ENCODE results near the gene PDE4B.
A peak's percentile ranks its signal among the peaks of the same experiment; 100 is the strongest.
"Not testable (repeated sequence)": the region's sequence is repeated elsewhere in the genome, so short reads cannot be mapped to it uniquely, and the experiment has no call there.

The PDE4B gene

DNA sequence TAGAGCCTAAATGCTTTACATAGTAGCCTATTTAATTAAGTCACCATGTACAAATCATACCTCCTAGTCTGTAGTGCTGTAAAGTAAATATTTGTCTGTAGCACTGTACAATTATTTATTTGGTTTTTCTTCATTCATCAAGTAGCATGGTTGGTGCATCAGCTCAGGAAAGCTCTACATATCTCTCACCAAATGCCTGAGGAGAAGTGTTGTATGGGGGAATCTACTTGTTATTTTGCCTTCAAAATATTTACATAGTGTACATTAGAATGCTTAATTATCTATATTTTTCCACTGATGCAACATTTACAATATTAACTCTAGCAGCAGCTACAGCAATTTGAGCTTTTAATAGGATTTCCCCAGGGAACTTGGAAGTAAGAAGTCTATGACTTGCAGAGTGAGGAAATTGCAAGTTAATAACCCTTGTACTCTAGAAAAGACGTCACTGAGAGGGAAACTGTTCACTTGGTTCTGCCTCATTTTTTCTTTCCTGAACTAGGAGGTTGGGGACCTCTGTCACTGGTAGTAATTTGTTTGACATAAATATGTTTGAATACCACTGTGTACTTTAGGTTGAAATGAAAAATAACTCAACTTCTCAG, 207.4 kb downstream of the PDE4B start:
- no peak for DNase-seq
- Mint-ChIP-seq H3K27me3 (peaks cover 17% of the 10 kb centered on the region), H3K27ac (no peak overlapping the region), H3K4me3 (no peak overlapping the region), H3K9me3 (no peaks in the 10 kb centered on the region), H3K4me1 (no peaks in the 10 kb centered on the region)
- ATAC-seq: no peak

DNA sequence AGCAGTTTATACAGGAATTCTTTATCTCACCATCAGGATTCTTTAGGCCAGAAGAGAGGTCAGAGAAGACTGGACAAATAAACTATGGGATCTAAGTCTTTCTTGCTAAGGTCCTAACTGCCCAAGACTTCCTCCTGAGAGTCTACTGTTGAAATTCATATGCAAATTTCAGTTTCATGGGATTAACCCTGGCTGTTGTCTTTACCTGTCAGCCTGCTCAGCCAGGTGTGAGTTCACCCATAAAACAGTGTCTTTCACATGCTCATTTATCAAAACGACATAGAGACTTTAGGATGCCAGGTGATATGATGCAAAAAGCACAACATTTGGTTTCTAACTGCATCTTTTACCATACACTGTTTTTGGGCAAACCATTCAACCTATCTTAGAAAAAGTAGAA, 211.0 kb downstream of the PDE4B start:
- H3K4me3 Mint-ChIP-seq: no peak overlapping the region
- H3K27ac Mint-ChIP-seq: no peak overlapping the region
- H3K9me3 Mint-ChIP-seq: no peaks in the 10 kb centered on the region
- DNase-seq (no peak), ATAC-seq (no peak)
- H3K4me1 Mint-ChIP-seq: no peaks in the 10 kb centered on the region
- no peaks in the 10 kb centered on the region for H3K27me3 Mint-ChIP-seq

DNA sequence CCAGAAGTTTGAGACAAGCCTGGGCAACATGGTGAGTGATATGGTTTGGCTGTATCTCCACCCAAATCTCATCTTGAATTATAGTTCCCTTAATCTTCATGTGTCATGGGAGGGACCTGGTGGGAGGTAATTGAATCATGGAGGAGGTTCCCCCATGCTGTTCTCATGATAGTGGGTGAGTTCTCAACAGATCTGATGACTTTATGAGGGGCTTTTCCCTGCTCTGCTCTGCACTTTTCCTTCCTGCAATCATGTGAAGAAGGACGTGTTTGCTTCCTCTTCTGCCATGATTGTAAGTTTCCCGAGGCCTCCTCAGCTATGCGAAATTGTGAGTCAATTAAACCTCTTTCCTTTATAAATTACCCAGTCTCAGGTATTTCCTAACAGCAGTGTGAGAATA, 213.8 kb downstream of the PDE4B start:
- not testable (repeated sequence) for H3K9me3 Mint-ChIP-seq, ATAC-seq, H3K27me3 Mint-ChIP-seq, DNase-seq, H3K4me1 Mint-ChIP-seq, H3K4me3 Mint-ChIP-seq
- peak overlapping the region in 1 of 2 donors; percentile 66 for H3K27ac Mint-ChIP-seq

DNA sequence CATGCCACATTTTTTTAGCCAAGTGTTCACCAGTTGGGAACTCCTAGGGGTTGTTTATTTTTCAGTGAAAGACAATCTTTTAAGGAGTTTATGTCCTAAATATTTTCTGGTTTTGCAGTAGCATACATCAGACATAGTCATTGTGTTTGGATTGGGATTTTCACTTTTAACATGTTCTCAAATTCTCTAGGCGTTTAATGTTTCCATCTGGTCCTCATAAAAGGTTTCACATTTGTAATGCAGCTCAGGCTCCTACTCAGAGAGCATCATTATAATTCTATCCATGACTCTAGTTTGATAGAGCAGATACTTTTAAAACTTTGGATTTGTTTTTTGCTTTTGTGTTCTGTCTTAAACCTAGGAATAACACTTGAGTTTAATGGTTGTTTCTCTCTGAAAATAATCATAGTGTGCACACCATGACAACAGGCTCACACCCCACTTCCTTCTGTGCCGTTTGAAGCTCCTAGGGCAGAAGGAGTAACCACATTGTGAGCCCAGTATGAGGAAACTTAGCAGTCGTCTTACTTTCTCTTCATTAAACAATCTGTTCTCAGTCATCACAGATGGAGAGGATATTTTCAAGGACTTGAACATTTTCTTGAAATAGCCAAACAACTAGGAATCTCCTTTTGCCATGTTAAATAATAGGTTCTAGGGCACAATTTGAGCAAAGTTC, 219.6 kb downstream of the PDE4B start:
- H3K9me3 Mint-ChIP-seq: no peaks in the 10 kb centered on the region
- H3K27ac Mint-ChIP-seq: no peak overlapping the region
- ATAC-seq (peak; percentile 63), DNase-seq (no peak)
- no peaks in the 10 kb centered on the region for H3K27me3 Mint-ChIP-seq
- H3K4me3 Mint-ChIP-seq: no peak overlapping the region
- no peaks in the 10 kb centered on the region for H3K4me1 Mint-ChIP-seq

DNA sequence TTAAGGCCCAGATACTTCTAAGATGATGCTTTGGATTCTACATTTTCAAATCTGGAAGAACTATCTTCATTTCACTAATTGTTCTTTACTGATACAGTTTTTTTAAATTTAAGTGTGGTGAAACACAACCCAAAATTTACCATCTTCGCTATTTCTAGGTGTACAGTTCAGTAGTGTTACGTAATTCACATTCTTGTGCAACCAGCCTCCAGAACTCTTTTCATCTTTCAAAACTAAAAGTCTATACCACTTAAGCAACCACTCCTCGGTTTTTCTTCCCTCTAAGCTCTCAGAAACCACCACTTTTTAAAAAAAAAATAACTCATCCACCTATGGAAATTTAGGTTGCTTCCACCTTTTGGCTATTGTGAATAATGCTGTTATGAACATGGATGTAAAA, 220.7 kb downstream of the PDE4B start:
- ATAC-seq (no peak), DNase-seq (no peak)
- no peaks in the 10 kb centered on the region for H3K9me3 Mint-ChIP-seq
- H3K4me3 Mint-ChIP-seq: no peak overlapping the region
- H3K4me1 Mint-ChIP-seq: no peaks in the 10 kb centered on the region
- H3K27ac Mint-ChIP-seq: no peak overlapping the region
- no peaks in the 10 kb centered on the region for H3K27me3 Mint-ChIP-seq

DNA sequence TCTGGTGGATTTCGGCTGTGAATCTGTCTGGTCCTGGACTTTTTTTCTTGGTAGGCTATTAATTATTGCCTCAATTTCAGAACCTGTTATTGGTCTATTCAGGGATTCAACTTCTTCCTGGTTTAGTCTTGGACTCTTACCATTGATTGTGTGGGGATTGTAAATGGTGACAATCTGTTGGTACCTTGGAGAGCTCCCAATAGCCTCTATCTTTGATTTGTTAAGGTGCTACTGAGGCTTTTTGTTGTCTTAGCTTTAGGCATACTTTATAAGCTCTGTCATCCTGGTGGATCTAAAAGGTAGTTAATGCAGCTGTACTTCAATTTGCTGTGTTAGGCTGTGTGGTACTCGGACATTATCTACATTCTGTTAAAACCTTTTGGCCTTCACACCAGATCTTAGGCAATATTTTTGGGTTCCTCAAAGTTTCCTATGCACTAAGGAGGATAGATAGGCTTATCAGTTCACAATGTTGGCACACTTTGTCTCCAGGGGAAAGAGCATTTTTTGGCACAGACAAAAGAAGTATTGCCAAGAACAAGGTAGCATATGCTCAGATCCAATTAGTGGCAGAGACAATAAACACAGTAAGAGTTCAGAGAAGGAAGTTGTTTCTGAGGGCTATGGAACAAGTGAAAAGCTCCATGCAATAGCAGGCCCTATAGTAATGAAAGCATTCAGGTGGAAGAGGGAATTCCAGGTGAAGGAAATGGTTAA, 230.4 kb downstream of the PDE4B start:
- DNase-seq: no peak
- no peak for ATAC-seq
- Mint-ChIP-seq H3K27me3 (no peaks in the 10 kb centered on the region), H3K4me3 (no peak overlapping the region), H3K9me3 (peaks cover 0 to 6% of the 10 kb centered on the region in 2 donors), H3K4me1 (no peaks in the 10 kb centered on the region), H3K27ac (no peak overlapping the region)

DNA sequence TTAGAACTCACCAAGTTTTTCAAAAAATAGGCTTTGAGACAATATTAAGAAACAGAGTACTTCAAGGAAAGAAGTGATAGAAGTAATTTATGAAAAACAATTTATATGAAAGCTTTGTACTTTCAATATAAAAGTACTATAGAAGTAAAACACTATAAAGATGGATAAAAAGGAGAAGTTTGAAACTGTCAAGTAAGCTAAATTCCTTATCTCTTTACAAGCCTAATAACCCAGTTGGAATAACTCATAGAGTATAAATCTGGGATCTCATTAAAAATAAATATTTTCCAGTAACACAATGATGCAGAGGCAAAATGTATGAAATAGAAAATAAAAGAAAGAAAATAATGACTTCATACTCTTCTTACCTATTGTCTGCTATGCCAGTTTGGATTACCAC, 232.5 kb downstream of the PDE4B start:
- Mint-ChIP-seq H3K27ac (no peak overlapping the region), H3K9me3 (peaks cover 7 to 12% of the 10 kb centered on the region in 2 donors), H3K4me1 (no peaks in the 10 kb centered on the region), H3K27me3 (no peaks in the 10 kb centered on the region), H3K4me3 (no peak overlapping the region)
- no peak for DNase-seq
- no peak for ATAC-seq

DNA sequence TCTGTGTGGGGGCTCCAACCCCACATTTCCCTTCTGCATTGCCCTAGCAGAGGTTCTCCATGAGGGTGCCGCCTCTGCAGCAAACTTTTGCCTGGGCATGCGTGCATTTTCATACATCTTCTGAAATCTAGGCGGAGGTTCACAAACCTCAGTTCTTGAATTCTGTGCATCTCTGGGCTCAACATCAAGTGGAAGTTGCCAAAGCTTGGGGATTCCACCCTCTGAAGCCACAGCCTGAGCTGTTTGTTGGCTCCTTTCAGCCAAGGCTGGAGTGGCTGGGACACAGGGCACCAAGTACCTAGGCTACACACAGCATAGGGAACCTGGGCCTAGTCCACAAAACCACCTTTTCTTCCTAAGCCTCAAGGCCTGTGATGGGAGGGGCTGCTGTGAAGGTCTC, 235.3 kb downstream of the PDE4B start:
- DNase-seq: no peak
- peaks cover 5 to 16% of the 10 kb centered on the region in 2 donors for H3K9me3 Mint-ChIP-seq
- H3K27me3 Mint-ChIP-seq: no peaks in the 10 kb centered on the region
- H3K4me3 Mint-ChIP-seq: no peak overlapping the region
- H3K4me1 Mint-ChIP-seq: no peaks in the 10 kb centered on the region
- H3K27ac Mint-ChIP-seq: no peak overlapping the region
- no peak for ATAC-seq

DNA sequence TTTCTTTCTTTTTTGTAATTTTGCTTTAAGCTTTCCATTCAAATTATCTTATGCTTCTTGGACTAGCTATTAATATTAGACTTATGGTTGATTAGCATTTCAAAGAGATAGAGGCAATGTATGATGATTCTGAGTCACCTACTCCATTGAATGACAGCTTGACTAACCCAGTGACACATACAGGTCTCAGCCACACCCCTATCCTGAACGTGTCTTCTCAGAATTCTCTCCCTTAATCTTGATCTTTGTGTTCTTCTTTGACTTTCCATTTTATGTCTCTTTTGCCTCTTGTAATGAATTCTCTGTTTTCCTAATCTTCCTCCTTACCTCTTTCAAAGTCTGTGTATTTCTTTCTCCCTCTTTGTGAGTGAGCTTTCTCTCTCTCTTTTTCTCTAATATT, 241.1 kb downstream of the PDE4B start:
- Mint-ChIP-seq H3K27ac (no peak overlapping the region), H3K9me3 (peaks cover 5 to 12% of the 10 kb centered on the region in 2 donors), H3K27me3 (peaks cover 12% of the 10 kb centered on the region), H3K4me1 (no peaks in the 10 kb centered on the region), H3K4me3 (no peak overlapping the region)
- DNase-seq (no peak), ATAC-seq (no peak)

DNA sequence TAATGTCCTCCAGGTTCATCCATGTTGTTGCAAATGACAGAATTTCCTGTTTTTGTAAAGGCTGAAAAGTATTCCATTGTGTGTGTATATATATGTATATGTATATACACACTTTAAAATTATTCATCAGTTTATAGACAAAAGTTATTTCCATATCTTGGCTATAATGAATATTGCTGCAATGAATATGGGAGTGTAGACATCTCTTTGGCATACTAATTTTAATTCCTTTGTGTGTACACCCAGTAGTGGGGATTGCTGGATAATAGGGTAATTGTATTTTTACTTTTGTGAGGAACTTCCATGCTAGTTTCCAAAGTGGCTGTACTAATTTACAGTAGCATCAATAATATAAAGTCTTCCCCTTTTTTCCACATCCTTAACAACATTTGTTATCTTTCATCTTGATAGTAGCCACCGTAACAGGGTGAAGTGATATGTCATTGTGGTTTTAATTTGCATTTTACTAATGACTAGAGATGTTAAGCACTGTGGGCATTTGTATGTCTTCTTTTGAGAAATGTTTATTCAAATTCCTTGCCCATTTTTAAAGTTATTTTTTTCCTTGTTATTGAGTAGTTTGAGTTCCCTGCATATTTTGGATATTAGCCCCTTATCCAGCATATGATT, 243.0 kb downstream of the PDE4B start:
- no peak for ATAC-seq

DNA sequence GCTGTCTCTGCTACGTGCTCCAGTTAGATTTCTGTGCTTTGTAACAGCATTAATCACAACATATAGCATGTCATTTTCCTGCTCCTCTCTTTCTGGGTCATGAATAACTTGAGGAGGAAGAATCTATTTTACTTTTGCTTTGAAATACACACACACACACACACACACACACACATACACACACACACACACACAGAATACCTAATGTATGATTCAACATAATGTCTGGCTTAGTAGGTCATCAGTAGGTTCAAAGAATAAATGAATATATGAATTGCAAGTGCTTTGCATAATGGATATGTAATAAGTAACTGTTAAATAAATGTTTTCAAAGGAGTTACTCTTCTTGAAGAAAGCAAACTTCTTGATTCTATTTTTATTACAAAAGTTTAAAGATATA, 249.0 kb downstream of the PDE4B start:
- no peak overlapping the region for H3K27ac Mint-ChIP-seq
- no peaks in the 10 kb centered on the region for H3K4me1 Mint-ChIP-seq
- no peak for DNase-seq
- peaks cover 26% of the 10 kb centered on the region for H3K27me3 Mint-ChIP-seq
- no peaks in the 10 kb centered on the region for H3K9me3 Mint-ChIP-seq
- no peak for ATAC-seq
- H3K4me3 Mint-ChIP-seq: no peak overlapping the region

More for the DNA sequence above, 243.0 kb downstream of the PDE4B start:
- Mint-ChIP-seq H3K27ac (no peak overlapping the region), H3K4me3 (no peak overlapping the region), H3K9me3 (no peaks in the 10 kb centered on the region), H3K27me3 (peaks cover 23% of the 10 kb centered on the region), H3K4me1 (no peaks in the 10 kb centered on the region)
- no peak for DNase-seq

DNA sequence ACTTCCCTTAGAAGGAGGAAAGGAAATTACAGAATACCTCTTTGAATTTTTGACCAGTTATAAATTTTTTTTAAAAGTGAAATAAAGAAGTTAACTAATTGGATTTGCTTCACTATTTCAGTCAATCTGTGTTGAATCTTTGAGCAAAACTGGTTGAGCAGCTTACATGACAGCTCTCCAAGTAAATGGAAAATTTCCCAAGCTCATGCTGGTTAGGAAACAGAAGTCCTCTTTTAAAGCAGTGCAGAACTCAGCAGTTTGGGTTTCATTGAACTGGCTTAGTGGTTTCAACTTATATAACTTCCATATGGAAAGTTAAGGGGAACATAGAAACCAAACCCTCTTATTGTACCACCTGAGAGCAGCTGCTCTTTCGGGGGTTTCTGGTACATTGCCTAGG, 250.5 kb downstream of the PDE4B start:
- Mint-ChIP-seq H3K27ac (no peak overlapping the region), H3K4me1 (no peaks in the 10 kb centered on the region), H3K9me3 (no peaks in the 10 kb centered on the region), H3K27me3 (peaks cover 26% of the 10 kb centered on the region), H3K4me3 (no peak overlapping the region)
- ATAC-seq: no peak
- DNase-seq: no peak

DNA sequence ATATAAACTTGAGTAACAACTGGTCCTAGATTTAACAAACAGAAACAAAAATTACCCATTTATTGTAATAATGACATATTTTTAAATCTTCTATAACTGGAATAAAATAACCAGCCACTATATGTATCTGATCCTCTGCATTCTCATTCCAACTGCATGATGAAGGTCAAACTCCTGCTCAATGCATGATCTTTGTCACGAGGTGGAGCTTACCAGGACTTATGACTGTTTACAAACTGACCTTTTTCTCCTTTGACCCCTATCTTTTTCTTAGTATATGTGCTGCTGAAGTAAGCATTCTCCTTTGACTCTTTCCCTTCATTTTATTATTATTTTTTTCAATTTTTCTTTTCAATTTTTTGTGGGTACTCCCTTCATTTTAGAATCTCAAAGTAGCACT, 252.2 kb downstream of the PDE4B start:
- DNase-seq: no peak
- no peak overlapping the region for H3K4me3 Mint-ChIP-seq

DNA sequence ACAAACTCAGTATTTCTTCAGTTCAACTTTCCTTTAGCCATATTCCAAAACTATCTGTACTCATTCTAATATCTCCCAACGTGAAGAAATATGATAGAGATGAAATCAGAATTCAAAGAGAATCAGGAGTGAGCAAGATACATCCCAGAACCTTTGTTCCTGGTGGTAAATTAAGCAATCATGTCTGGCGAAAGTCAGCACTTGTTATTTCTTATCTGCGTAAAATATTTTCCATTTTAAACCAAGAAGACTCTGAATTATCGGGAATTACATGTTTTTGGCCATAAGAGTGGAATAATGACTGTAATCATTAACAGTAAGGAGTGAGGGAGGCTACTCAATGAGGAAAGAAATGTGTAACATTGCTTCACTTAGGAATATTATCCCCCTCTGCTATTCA, 253.7 kb downstream of the PDE4B start:
- Mint-ChIP-seq H3K9me3 (no peaks in the 10 kb centered on the region), H3K27ac (no peak overlapping the region)
- no peak for DNase-seq

More for the DNA sequence above, 252.2 kb downstream of the PDE4B start:
- Mint-ChIP-seq H3K27me3 (peaks cover 24% of the 10 kb centered on the region), H3K27ac (no peak overlapping the region), H3K4me1 (no peaks in the 10 kb centered on the region), H3K9me3 (no peaks in the 10 kb centered on the region)
- ATAC-seq: no peak

DNA sequence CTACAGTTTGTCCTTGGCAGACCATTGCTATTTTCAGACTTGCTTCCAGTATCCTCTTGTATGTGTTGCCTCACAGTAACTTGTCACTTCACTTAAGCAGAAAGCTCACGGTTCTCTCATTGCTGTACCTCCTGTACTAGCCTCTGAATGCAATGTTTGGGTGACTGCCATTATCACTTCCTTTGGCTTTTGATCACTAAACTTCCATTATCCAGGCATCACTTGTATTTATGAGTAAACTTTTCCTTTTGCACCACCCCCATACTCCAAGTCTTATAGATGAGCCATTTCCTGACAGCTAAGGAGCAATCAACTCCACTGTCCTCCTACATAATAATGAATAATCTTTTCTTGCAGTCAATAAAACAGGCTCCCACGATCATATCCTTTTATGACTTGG, 255.3 kb downstream of the PDE4B start:
- Mint-ChIP-seq H3K27ac (no peak overlapping the region), H3K4me1 (no peaks in the 10 kb centered on the region), H3K9me3 (no peaks in the 10 kb centered on the region), H3K27me3 (peaks cover 9% of the 10 kb centered on the region), H3K4me3 (no peak overlapping the region)
- DNase-seq: no peak
- no peak for ATAC-seq

More for the DNA sequence above, 253.7 kb downstream of the PDE4B start:
- H3K27me3 Mint-ChIP-seq: peaks cover 9% of the 10 kb centered on the region
- no peak overlapping the region for H3K4me3 Mint-ChIP-seq
- ATAC-seq: no peak
- H3K4me1 Mint-ChIP-seq: no peaks in the 10 kb centered on the region

DNA sequence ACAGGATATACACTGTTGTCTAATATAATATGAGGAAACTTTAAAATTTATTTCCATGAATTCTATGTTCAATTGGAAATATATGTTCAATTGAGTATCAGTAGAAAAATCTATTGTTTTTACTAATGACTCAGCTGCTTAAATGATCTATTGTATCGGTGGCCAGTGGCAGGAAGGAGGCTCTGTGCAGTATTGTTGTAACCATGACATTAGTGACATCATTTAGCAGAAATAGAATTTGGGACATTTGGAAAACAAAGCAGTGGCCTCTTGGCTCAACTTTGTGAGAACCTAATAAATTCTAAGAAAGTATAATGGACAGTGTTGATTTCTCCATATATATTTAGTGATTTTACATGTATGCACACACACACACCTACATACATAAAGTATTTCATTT, 257.4 kb downstream of the PDE4B start:
- no peaks in the 10 kb centered on the region for H3K4me1 Mint-ChIP-seq
- H3K27ac Mint-ChIP-seq: no peak overlapping the region
- no peaks in the 10 kb centered on the region for H3K9me3 Mint-ChIP-seq
- H3K27me3 Mint-ChIP-seq: peaks cover 6% of the 10 kb centered on the region
- no peak for DNase-seq
- H3K4me3 Mint-ChIP-seq: no peak overlapping the region
- ATAC-seq: no peak

Measured in stimulated activated naive CD8-positive, alpha-beta T cell treated with anti-CD3 and anti-CD28 coated beads, Interleukin-15, amount 100 ng/mL, for 72 hours (primary cell).